Stimulated activated CD8-positive, alpha-beta memory T cell treated with anti-CD3 and anti-CD28 coated beads, Interleukin-2, amount 100 ng/mL, for 48 hours (primary cell): ENCODE data around the gene FAIM2.
"Not testable (repeated sequence)": the region's sequence is repeated elsewhere in the genome, so short reads cannot be mapped to it uniquely, and the experiment has no call there.

Experiments used
- DNase-seq, 2 donors: peaks; one replicate each; pipeline ENCODE4 v3.0.0-alpha.2; 2020; ENCODE audit warnings: low read depth in 2 of 2

FAIM2 gene

GRCh38 chr12:49879065-49879464 lies 24.6 kb downstream of the FAIM2 start:
- DNase-seq: not testable (repeated sequence)

- DNase-seq: no peak
Measured at GRCh38 chr12:49878021-49878420, 25.7 kb downstream of the FAIM2 start.

GRCh38 chr12:49877066-49877465 lies 26.6 kb downstream of the FAIM2 start:
- DNase-seq: no peak

GRCh38 chr12:49876070-49876469 lies 27.6 kb downstream of the FAIM2 start:
- DNase-seq: no peak

- DNase-seq: no peak
Measured at GRCh38 chr12:49875115-49875720, 28.5 kb downstream of the FAIM2 start.

- DNase-seq: no peak
Measured at GRCh38 chr12:49874142-49874897, 29.4 kb downstream of the FAIM2 start.

GRCh38 chr12:49873361-49873934 lies 30.3 kb downstream of the FAIM2 start:
- DNase-seq: no peak

GRCh38 chr12:49872781-49873181 lies 30.9 kb downstream of the FAIM2 start:
- DNase-seq: no peak

- no peak for DNase-seq
Measured at GRCh38 chr12:49872381-49872780, 31.3 kb downstream of the FAIM2 start.

GRCh38 chr12:49871811-49872251 lies 31.9 kb downstream of the FAIM2 start:
- not testable (repeated sequence) for DNase-seq

- no peak for DNase-seq
Measured at GRCh38 chr12:49871263-49871561, 32.5 kb downstream of the FAIM2 start.

- DNase-seq: no peak
Measured at GRCh38 chr12:49870501-49871262, 33.0 kb downstream of the FAIM2 start.

- no peak for DNase-seq
Measured at GRCh38 chr12:49869816-49870500, 33.7 kb downstream of the FAIM2 start.

- DNase-seq: no peak
Measured at GRCh38 chr12:49868952-49869815, 34.5 kb downstream of the FAIM2 start.

GRCh38 chr12:49868449-49868848 lies 35.3 kb downstream of the FAIM2 start:
- no peak for DNase-seq

- DNase-seq: no peak
Measured at GRCh38 chr12:49867570-49868341, 35.9 kb downstream of the FAIM2 start.

- peak; percentile 42 to 63 for DNase-seq
Measured at GRCh38 chr12:49866859-49867569, 36.7 kb downstream of the FAIM2 start.

GRCh38 chr12:49865782-49866135 lies 37.9 kb downstream of the FAIM2 start:
- DNase-seq: no peak

- DNase-seq: no peak
Measured at GRCh38 chr12:49865109-49865781, 38.5 kb downstream of the FAIM2 start.
